Breast epithelium (tissue), 3 donors: ENCODE results near the gene KCNJ18.
"Not testable (repeated sequence)": the region's sequence is repeated elsewhere in the genome, so short reads cannot be mapped to it uniquely, and the experiment has no call there.

ENCODE experiments used
- CTCF ChIP-seq, 3 donors: fragments of 450-650 bp; IDR thresholded peaks; one replicate each; pipeline ENCODE4 v1.5.1; 2016 to 2017; ENCODE audit warnings: antibody characterized with exemption in 3 of 3, mild to moderate bottlenecking in 3 of 3, moderate library complexity in 3 of 3
- POLR2A ChIP-seq: fragments of 450-650 bp; IDR thresholded peaks from one replicate; pipeline ENCODE4 v1.6.1; 2016; ENCODE audit warnings: antibody characterized with exemption, mild to moderate bottlenecking, moderate library complexity
- POLR2AphosphoS5 ChIP-seq, 3 donors: sonication (generic); formaldehyde crosslinking; IDR thresholded peaks; one replicate each; pipeline ENCODE4 v1.6.1; 2017; ENCODE audit warnings: antibody characterized with exemption in 3 of 3

GRCh38 chr17:21702029-21702428 is 9.7 kb downstream of the KCNJ18 start:
- not testable (repeated sequence) for TF ChIP-seq CTCF (IDR thresholded peaks at IDR 0.05); POLR2A; POLR2AphosphoS5 (IDR thresholded peaks at IDR 0.05)
